HepG2 (cell line): ENCODE results near the gene VPS4A. TPM values are rescaled to one million over a fixed set of nuclear protein-coding genes. Genes with fewer than 3 reads are reported as not detected.

Experiments used
- CERS6 ChIP-seq: sonication (generic); formaldehyde crosslinking; IDR thresholded peaks from 2 replicates; pipeline ENCODE4 v1.5.0; 2020; ENCODE audit warnings: missing genetic modification reagents
- IRX3 ChIP-seq: sonication (generic); formaldehyde crosslinking; IDR thresholded peaks from 2 replicates; pipeline ENCODE4 v1.8.1; 2023; ENCODE audit warnings: mild to moderate bottlenecking, low read depth, missing genetic modification reagents, borderline replicate concordance
- MAFF ChIP-seq: IDR thresholded peaks from 2 replicates; pipeline ENCODE4 v1.6.1; 2011; ENCODE audit warnings: low read depth, low read length, improper control_type of control experiment
- MAFG ChIP-seq: sonication (generic); formaldehyde crosslinking; IDR thresholded peaks from 2 replicates; pipeline ENCODE4 v1.5.1; 2020; ENCODE audit warnings: mild to moderate bottlenecking, missing genetic modification reagents
- ZFP36 ChIP-seq: fragments of 150-350 bp; IDR thresholded peaks from 2 replicates; pipeline ENCODE4 v1.6.1; 2018; ENCODE audit warnings: borderline replicate concordance, low read length, low read depth; ENCODE audit not compliant: partially characterized antibody
- ZFP36L1 ChIP-seq: sonication (generic); formaldehyde crosslinking; IDR thresholded peaks from 2 replicates; pipeline ENCODE4 v1.8.0; 2022; ENCODE audit warnings: mild to moderate bottlenecking, missing genetic modification reagents, moderate library complexity
- ZMAT3 ChIP-seq: sonication (generic); formaldehyde crosslinking; conservative IDR thresholded peaks from 2 replicates; pipeline ENCODE4 v1.7.0; 2021; ENCODE audit warnings: missing genetic modification reagents
- polyA plus RNA-seq, 8 experiments: library from polyadenylated mRNA; depleted of rRNA in 3 of 8; stranded (reverse) in 7 of 8; unstranded in 1 of 8; fragments of >200 nt; fragmentation: Illumina TruSeq in 4 of 8; extraction: Trizol in 4 of 8; gene quantifications; 2 replicates each; pipeline versions ENCODE4 v1.2.1 to v1.2.3, GENCODE V29; 2011 to 2016; ENCODE audit warnings: low read depth in 4 of 8, missing spikeins in 1 of 8, mixed read lengths in 1 of 8; ENCODE audit not compliant: insufficient read depth in 1 of 8
- total RNA-seq, 5 experiments: library from RNA; depleted of rRNA; stranded (reverse); fragments of >200 nt; fragmentation: Illumina TruSeq; extraction: Trizol; gene quantifications; 2 replicates each; pipeline ENCODE4 v1.2.3, GENCODE V29; 2016; ENCODE audit warnings: low read depth in 1 of 5
- TF ChIP-seq, protein P1 (sequence below): sonication (generic); formaldehyde crosslinking; IDR thresholded peaks from 2 replicates; pipeline ENCODE4 v1.4.0; 2020; ENCODE audit warnings: missing genetic modification reagents
- TF ChIP-seq, protein P2 (sequence below): sonication (generic); formaldehyde crosslinking; IDR thresholded peaks from 2 replicates; pipeline ENCODE4 v1.5.0; 2020; ENCODE audit warnings: missing genetic modification reagents, mild to moderate bottlenecking, borderline replicate concordance
- TF ChIP-seq, protein P3 (sequence below): IDR thresholded peaks from 2 replicates; pipeline ENCODE4 v1.6.1; 2016; ENCODE audit warnings: missing genetic modification reagents, missing compliant biosample characterization
- TF ChIP-seq, protein P4 (sequence below): sonication (generic); formaldehyde crosslinking; IDR thresholded peaks from 2 replicates; pipeline ENCODE4 v1.5.0; 2020; ENCODE audit warnings: missing genetic modification reagents
- TF ChIP-seq, protein P5 (sequence below): sonication (generic); formaldehyde crosslinking; IDR thresholded peaks from 2 replicates; pipeline ENCODE4 v1.4.0; 2020; ENCODE audit warnings: missing genetic modification reagents, mild to moderate bottlenecking, borderline replicate concordance

VPS4A gene
- total and polyA plus RNA-seq, 2 of the 13 experiments (the other 11 are each of a cell fraction or from before 2014, with no cell fraction given), result 13.2 to 27.9 TPM

DNA sequence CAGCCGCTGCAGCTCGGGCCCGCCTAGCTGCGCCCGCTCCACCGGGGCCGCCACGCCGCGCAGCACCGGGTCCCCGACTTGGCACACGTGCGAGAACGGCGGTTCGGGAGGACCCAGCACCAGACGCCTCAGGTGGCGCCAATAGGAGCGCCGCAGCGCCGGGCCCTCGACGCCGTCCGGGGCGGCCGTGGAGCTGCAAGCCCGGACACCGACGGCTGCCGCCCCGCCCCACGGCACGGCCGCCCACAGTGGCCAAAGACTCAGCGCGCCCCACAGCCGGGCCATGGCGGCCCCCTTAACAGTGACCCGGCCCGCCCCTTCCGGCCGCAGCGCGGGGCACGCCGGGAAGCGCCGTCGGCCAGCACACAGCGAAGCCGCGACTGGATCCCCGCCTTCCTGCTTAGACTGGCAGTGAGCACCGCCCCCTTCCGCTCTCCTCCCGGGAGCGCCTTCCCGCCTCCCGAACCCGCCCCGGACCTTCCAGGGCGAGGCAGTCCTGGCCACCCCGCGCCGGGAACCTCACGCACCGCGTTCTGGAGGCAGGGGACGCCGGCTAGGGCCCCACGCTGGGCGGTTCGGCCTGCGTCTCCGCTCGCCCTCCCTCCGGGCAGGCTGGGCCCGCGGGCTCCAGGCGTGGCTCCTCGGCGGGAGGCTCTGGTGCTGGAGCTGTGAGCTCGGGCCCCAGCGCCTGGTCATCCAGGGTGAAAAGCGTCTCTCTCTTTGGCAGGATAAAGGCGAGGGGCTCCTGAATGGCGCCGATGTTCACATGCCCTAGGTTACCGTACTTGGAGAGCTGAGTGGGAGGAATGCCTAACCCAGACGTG lies 19.3 kb downstream of the VPS4A start, which contains the start of gene PDF (continued):
- TF ChIP-seq, protein P1, sequence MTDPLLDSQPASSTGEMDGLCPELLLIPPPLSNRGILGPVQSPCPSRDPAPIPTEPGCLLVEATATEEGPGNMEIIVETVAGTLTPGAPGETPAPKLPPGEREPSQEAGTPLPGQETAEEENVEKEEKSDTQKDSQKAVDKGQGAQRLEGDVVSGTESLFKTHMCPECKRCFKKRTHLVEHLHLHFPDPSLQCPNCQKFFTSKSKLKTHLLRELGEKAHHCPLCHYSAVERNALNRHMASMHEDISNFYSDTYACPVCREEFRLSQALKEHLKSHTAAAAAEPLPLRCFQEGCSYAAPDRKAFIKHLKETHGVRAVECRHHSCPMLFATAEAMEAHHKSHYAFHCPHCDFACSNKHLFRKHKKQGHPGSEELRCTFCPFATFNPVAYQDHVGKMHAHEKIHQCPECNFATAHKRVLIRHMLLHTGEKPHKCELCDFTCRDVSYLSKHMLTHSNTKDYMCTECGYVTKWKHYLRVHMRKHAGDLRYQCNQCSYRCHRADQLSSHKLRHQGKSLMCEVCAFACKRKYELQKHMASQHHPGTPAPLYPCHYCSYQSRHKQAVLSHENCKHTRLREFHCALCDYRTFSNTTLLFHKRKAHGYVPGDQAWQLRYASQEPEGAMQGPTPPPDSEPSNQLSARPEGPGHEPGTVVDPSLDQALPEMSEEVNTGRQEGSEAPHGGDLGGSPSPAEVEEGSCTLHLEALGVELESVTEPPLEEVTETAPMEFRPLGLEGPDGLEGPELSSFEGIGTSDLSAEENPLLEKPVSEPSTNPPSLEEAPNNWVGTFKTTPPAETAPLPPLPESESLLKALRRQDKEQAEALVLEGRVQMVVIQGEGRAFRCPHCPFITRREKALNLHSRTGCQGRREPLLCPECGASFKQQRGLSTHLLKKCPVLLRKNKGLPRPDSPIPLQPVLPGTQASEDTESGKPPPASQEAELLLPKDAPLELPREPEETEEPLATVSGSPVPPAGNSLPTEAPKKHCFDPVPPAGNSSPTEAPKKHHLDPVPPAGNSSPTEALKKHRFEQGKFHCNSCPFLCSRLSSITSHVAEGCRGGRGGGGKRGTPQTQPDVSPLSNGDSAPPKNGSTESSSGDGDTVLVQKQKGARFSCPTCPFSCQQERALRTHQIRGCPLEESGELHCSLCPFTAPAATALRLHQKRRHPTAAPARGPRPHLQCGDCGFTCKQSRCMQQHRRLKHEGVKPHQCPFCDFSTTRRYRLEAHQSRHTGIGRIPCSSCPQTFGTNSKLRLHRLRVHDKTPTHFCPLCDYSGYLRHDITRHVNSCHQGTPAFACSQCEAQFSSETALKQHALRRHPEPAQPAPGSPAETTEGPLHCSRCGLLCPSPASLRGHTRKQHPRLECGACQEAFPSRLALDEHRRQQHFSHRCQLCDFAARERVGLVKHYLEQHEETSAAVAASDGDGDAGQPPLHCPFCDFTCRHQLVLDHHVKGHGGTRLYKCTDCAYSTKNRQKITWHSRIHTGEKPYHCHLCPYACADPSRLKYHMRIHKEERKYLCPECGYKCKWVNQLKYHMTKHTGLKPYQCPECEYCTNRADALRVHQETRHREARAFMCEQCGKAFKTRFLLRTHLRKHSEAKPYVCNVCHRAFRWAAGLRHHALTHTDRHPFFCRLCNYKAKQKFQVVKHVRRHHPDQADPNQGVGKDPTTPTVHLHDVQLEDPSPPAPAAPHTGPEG (CRISPR knock-in tag), result 0 out of 2 replicates have a peak, but pooled peaks have one; percentile 68
- TF ChIP-seq IRX3 (CRISPR knock-in tag) (no peak; the same call in 1 of the 2 replicates), MAFG (CRISPR knock-in tag) (no peak), ZFP36 (no peak), ZMAT3 (CRISPR knock-in tag) (peak; percentile 94; the same call in 1 of the 2 replicates), MAFF (no peak), CERS6 (CRISPR knock-in tag) (0 out of 2 replicates have a peak, but pooled peaks have one; percentile 55), ZFP36L1 (peak; percentile 33; the same call in 1 of the 2 replicates)
- TF ChIP-seq, protein P2, sequence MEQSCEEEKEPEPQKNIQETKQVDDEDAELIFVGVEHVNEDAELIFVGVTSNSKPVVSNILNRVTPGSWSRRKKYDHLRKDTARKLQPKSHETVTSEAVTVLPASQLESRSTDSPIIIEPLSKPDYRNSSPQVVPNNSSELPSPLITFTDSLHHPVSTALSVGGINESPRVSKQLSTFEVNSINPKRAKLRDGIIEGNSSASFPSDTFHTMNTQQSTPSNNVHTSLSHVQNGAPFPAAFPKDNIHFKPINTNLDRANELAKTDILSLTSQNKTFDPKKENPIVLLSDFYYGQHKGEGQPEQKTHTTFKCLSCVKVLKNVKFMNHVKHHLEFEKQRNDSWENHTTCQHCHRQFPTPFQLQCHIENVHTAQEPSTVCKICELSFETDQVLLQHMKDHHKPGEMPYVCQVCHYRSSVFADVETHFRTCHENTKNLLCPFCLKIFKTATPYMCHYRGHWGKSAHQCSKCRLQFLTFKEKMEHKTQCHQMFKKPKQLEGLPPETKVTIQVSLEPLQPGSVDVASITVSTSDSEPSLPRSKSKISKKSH (CRISPR knock-in tag), result no peak; the same call in 1 of the 2 replicates
- TF ChIP-seq, protein P3, sequence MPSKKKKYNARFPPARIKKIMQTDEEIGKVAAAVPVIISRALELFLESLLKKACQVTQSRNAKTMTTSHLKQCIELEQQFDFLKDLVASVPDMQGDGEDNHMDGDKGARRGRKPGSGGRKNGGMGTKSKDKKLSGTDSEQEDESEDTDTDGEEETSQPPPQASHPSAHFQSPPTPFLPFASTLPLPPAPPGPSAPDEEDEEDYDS (CRISPR knock-in tag), result peak; percentile 80; the same call in 1 of the 2 replicates
- TF ChIP-seq, protein P4, sequence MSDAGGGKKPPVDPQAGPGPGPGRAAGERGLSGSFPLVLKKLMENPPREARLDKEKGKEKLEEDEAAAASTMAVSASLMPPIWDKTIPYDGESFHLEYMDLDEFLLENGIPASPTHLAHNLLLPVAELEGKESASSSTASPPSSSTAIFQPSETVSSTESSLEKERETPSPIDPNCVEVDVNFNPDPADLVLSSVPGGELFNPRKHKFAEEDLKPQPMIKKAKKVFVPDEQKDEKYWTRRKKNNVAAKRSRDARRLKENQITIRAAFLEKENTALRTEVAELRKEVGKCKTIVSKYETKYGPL, result no peak
- TF ChIP-seq, protein P5, sequence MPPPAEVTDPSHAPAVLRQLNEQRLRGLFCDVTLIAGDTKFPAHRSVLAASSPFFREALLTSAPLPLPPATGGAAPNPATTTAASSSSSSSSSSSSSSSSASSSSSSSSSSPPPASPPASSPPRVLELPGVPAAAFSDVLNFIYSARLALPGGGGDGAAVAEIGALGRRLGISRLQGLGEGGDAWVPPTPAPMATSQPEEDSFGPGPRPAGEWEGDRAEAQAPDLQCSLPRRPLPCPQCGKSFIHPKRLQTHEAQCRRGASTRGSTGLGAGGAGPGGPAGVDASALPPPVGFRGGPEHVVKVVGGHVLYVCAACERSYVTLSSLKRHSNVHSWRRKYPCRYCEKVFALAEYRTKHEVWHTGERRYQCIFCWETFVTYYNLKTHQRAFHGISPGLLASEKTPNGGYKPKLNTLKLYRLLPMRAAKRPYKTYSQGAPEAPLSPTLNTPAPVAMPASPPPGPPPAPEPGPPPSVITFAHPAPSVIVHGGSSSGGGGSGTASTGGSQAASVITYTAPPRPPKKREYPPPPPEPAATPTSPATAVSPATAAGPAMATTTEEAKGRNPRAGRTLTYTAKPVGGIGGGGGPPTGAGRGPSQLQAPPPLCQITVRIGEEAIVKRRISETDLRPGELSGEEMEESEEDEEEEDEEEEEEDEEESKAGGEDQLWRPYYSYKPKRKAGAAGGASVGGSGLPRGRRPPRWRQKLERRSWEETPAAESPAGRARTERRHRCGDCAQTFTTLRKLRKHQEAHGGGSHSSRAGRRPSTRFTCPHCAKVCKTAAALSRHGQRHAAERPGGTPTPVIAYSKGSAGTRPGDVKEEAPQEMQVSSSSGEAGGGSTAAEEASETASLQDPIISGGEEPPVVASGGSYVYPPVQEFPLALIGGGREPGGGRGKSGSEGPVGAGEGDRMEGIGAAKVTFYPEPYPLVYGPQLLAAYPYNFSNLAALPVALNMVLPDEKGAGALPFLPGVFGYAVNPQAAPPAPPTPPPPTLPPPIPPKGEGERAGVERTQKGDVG (CRISPR knock-in tag), result no peak; the same call in 1 of the 2 replicates
